ENCODE measurements around the gene SLC17A3. TPM values are rescaled to one million over a fixed set of nuclear protein-coding genes. Genes with fewer than 3 reads are reported as not detected.

The SLC17A3 gene
- total and polyA plus RNA-seq, 2 donors (not counting 3 experiments of a cell fraction or from before 2014, with no cell fraction given), result not detected

DNA sequence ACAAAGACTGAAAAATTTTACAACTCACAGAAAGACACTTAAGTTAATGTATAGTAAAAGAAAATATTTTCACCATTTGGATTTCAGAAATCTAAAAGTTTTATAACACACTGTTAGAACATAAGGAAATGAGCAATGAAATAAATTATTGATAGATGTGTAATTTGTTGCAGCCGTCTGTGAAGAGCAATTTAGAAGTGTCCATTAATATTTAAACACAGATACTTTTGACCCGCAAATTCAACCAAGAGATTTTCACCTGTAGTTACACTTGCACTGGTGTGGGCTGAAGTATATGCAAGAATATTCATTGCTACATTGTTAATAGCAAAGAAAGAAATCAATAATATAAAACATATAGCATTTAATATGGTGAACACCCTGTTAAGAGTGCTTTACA, 14.6 kb upstream of the SLC17A3 start:
- ChIA-PET CTCF (interaction anchor here (1.1 kb wide), 2 partner anchors 100 to 101 kb away, joined by 4 to 5 read pairs; no protein-coding TSS in a partner anchor), POLR2A (no interaction called here)
- no peak overlapping the region for H3K4me2 ChIP-seq (ENCODE audit: insufficient read depth, low read length)
- no peaks in the 10 kb centered on the region for H3K79me2 ChIP-seq (ENCODE audit: control insufficient read depth, insufficient read depth, low read length)
- H3K9ac ChIP-seq (replicated peaks; ENCODE audit: extremely low read depth, insufficient read depth, low read length), result no peak overlapping the region
- FAIRE-seq (no peak), DNase-seq (ENCODE audit: low read depth, low spot score) (no peak)
- H3K9me3 ChIP-seq (replicated peaks; ENCODE audit: control insufficient read depth, insufficient read depth, low read length), result no peaks in the 10 kb centered on the region
- H3K4me3 ChIP-seq (replicated peaks in 1 of 3; ENCODE audit: insufficient read depth in 1 of 3, low read depth in 1 of 3, low read length in 3 of 3), result no peak overlapping the region
- H3K27me3 ChIP-seq (ENCODE audit: control insufficient read depth in 2 of 2, insufficient read depth in 2 of 2, low read length in 2 of 2), result peaks cover 0 to 1% of the 10 kb centered on the region in 2 experiments
- no peak overlapping the region for H2AFZ ChIP-seq (ENCODE audit: low read depth, low read length)
- no peak overlapping the region for H3K27ac ChIP-seq (ENCODE audit: insufficient read depth, low read depth, low read length)
- H3K36me3 ChIP-seq (ENCODE audit: control insufficient read depth in 2 of 2, extremely low read depth in 1 of 2, insufficient read depth in 2 of 2, low read length in 2 of 2), result no peaks in the 10 kb centered on the region
- H3K9me1 ChIP-seq (replicated peaks; ENCODE audit: control insufficient read depth, extremely low read depth, insufficient read depth, low read length), result no peaks in the 10 kb centered on the region
- no TSS peak for BruUV-seq (replicated peaks)
- no peaks in the 10 kb centered on the region for H3K4me1 ChIP-seq (ENCODE audit: control insufficient read depth, extremely low read depth, insufficient read depth, low read length)
- H4K20me1 ChIP-seq (replicated peaks; ENCODE audit: control insufficient read depth, extremely low read depth, insufficient read depth, low read length), result no peaks in the 10 kb centered on the region
- dilution Hi-C loops (cut with MboI; ENCODE audit: extremely low pct_ligation_motif_present, low sequenced_read_pairs) (no loop called here), intact Hi-C loops (cut with micrococcal nuclease) (no loop called here)
- TF ChIP-seq FOS (IDR thresholded peaks at IDR 0.05; ENCODE audit: borderline replicate concordance, insufficient read depth, low read length) (no peak), POLR2AphosphoS5 (IDR thresholded peaks at IDR 0.05; ENCODE audit: insufficient read depth, low read depth, low read length) (no peak), CTCF (IDR thresholded peaks at IDR 0.05; ENCODE audit: extremely low read depth in 1 of 2, insufficient read depth in 1 of 2, low read depth in 1 of 2, low read length in 2 of 2) (no peak), JUN (IDR thresholded peaks at IDR 0.05; ENCODE audit: borderline replicate concordance, insufficient read depth, insufficient read length, low read depth) (no peak), MYC (IDR thresholded peaks at IDR 0.05; ENCODE audit: low read depth, low read length) (no peak), EZH2 (IDR thresholded peaks at IDR 0.05; ENCODE audit: borderline replicate concordance, low read depth, low read length, severe bottlenecking) (no peak), GATA2 (IDR thresholded peaks at IDR 0.05; ENCODE audit: insufficient read depth, insufficient read length, low read depth, low read length) (no peak), POLR2A (IDR thresholded peaks at IDR 0.05; ENCODE audit: low read depth, low read length) (no peak)
- TF ChIP-seq, protein P1, sequence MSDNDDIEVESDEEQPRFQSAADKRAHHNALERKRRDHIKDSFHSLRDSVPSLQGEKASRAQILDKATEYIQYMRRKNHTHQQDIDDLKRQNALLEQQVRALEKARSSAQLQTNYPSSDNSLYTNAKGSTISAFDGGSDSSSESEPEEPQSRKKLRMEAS (IDR thresholded peaks at IDR 0.05; ENCODE audit: insufficient read depth, insufficient read length), result no peak
